Gastroesophageal sphincter (tissue), 3 donors: Measurements from ENCODE around the gene MAG.

ENCODE experiments used
- EP300 ChIP-seq: sonication (generic); formaldehyde crosslinking; IDR thresholded peaks from one replicate; pipeline ENCODE4 v1.6.1; 2017; ENCODE audit warnings: antibody characterized with exemption, mild to moderate bottlenecking
- POLR2A ChIP-seq, 2 donors: fragments of 450-650 bp; IDR thresholded peaks; one replicate each; pipeline ENCODE4 v1.6.1; 2017; ENCODE audit warnings: antibody characterized with exemption in 2 of 2, mild to moderate bottlenecking in 2 of 2, moderate library complexity in 1 of 2
- TF ChIP-seq, protein P1 (sequence below), 4 experiments: fragments of 200-600 bp in 2 of 4; fragments of 450-650 bp in 2 of 4; sonication (generic) in 1 of 4; IDR thresholded peaks; one replicate each; pipeline ENCODE4 v1.5.1; 2017 to 2019; ENCODE audit warnings: antibody characterized with exemption in 4 of 4, mild to moderate bottlenecking in 2 of 4, moderate library complexity in 2 of 4

DNA sequence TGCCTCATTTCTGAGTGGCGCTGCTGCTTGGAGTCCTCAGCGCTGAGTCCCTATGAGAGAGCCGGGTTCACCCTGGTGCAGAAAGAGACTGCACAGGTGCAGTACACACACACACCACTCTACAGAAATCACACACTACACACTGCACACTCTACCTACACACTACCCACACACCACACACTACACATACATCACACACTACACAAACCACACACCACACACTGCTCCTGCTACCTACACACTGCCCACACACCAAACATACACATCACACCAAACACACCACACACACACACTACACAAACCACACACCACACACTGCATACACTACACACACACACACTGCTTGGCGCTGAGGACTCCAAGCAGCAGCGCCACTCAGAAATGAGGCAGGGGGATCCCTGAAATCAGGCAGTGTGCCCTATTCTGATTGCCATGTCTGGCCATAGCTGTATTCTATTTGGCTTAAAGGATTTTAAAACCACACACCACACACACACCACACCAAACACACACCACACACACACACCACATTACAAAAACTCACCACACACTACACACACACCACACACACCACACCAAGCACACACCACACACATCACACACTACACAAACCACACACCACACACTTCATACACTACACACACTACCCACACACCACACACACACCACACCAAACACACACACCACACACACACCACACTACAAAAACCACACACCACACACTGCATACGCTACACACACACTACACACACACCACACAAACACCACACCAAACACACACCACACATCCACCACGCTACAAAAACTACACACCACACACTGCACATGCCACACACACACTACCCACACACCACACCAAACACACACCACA is 4.9 kb downstream of the MAG start:
- TF ChIP-seq, protein P1, sequence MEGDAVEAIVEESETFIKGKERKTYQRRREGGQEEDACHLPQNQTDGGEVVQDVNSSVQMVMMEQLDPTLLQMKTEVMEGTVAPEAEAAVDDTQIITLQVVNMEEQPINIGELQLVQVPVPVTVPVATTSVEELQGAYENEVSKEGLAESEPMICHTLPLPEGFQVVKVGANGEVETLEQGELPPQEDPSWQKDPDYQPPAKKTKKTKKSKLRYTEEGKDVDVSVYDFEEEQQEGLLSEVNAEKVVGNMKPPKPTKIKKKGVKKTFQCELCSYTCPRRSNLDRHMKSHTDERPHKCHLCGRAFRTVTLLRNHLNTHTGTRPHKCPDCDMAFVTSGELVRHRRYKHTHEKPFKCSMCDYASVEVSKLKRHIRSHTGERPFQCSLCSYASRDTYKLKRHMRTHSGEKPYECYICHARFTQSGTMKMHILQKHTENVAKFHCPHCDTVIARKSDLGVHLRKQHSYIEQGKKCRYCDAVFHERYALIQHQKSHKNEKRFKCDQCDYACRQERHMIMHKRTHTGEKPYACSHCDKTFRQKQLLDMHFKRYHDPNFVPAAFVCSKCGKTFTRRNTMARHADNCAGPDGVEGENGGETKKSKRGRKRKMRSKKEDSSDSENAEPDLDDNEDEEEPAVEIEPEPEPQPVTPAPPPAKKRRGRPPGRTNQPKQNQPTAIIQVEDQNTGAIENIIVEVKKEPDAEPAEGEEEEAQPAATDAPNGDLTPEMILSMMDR (IDR thresholded peaks at IDR 0.05) = no peak
- TF ChIP-seq POLR2A (IDR thresholded peaks at IDR 0.05) = no peak
- no peak for TF ChIP-seq EP300
